ENCODE data around the gene GPR21.
A peak's percentile ranks its signal among the peaks of the same experiment; 100 is the strongest.

GPR21 gene

GRCh38 chr9:123067136-123067535, 33.7 kb downstream of the GPR21 start:
- DNase-seq = no peak

GRCh38 chr9:123069010-123069481, 35.6 kb downstream of the GPR21 start:
- no peak for DNase-seq

- DNase-seq = no peak
These were observed 36.7 kb downstream of the GPR21 start for GRCh38 chr9:123070198-123070597.

- DNase-seq = no peak
These were observed 39.0 kb downstream of the GPR21 start for GRCh38 chr9:123072407-123072995.

- DNase-seq = no peak
These were observed 40.0 kb downstream of the GPR21 start for GRCh38 chr9:123073441-123073840.

- no peak for DNase-seq
These were observed 40.5 kb downstream of the GPR21 start for GRCh38 chr9:123073991-123074422.

- DNase-seq = no peak
These were observed 41.2 kb downstream of the GPR21 start for GRCh38 chr9:123074628-123075027.

GRCh38 chr9:123080444-123080843, 47.0 kb downstream of the GPR21 start:
- DNase-seq = no peak

GRCh38 chr9:123081824-123082223, 48.4 kb downstream of the GPR21 start:
- DNase-seq = peak; percentile 1

GRCh38 chr9:123083680-123084079, 50.2 kb downstream of the GPR21 start:
- no peak for DNase-seq

- no peak for DNase-seq
These were observed 50.8 kb downstream of the GPR21 start for GRCh38 chr9:123084256-123084655.
